Measurements from ENCODE around the gene LNPEP. TPM values are rescaled to one million over a fixed set of nuclear protein-coding genes. Genes with fewer than 3 reads are reported as not detected.

The LNPEP gene
- total RNA-seq, 6 donors from 2014 or later: 28.9 to 67.2 (median 42.7) TPM

DNA sequence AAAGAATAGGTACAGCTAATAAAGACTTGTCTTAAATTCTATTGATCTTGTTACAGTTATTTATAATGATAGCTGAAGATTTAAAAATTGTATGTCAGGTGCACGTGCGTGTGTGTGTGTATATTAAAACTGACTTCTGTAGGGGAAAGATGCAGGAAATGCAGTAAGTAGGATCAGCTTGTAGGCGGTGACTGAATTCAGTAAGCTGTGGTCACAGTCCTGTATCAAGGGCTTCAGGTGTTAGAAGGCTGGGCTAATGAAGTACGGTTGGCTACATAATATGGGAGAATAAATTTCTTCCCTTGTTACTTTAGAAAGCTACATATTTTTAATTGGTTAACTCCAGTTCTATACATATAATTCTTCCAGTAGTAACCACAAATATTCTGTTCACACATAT, 54.2 kb downstream of the LNPEP start:
- DNase-seq (no peak), ATAC-seq (ENCODE audit: low FRiP score in 2 of 2) (no peak)
- peaks cover 0 to 68% (median 13%) of the 10 kb centered on the region in 4 donors for H3K36me3 ChIP-seq
- 91 to 94% methylated on average over 4 of the region's 4 CpGs for WGBS, 2 donors
- no peaks in the 10 kb centered on the region for H3K9me3 ChIP-seq
- H3K27me3 ChIP-seq: no peaks in the 10 kb centered on the region
- peaks cover 0 to under 1% (median 0%) of the 10 kb centered on the region in 4 donors for H3K4me1 ChIP-seq
- H3K27ac ChIP-seq: no peak overlapping the region
- TF ChIP-seq, protein P1, sequence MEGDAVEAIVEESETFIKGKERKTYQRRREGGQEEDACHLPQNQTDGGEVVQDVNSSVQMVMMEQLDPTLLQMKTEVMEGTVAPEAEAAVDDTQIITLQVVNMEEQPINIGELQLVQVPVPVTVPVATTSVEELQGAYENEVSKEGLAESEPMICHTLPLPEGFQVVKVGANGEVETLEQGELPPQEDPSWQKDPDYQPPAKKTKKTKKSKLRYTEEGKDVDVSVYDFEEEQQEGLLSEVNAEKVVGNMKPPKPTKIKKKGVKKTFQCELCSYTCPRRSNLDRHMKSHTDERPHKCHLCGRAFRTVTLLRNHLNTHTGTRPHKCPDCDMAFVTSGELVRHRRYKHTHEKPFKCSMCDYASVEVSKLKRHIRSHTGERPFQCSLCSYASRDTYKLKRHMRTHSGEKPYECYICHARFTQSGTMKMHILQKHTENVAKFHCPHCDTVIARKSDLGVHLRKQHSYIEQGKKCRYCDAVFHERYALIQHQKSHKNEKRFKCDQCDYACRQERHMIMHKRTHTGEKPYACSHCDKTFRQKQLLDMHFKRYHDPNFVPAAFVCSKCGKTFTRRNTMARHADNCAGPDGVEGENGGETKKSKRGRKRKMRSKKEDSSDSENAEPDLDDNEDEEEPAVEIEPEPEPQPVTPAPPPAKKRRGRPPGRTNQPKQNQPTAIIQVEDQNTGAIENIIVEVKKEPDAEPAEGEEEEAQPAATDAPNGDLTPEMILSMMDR (IDR thresholded peaks at IDR 0.05): no peak
- TF ChIP-seq EP300 (IDR thresholded peaks at IDR 0.05) (no peak), POLR2A (IDR thresholded peaks at IDR 0.05) (no peak), POLR2AphosphoS5 (IDR thresholded peaks at IDR 0.05) (no peak)
- no peak overlapping the region for H3K4me3 ChIP-seq

DNA sequence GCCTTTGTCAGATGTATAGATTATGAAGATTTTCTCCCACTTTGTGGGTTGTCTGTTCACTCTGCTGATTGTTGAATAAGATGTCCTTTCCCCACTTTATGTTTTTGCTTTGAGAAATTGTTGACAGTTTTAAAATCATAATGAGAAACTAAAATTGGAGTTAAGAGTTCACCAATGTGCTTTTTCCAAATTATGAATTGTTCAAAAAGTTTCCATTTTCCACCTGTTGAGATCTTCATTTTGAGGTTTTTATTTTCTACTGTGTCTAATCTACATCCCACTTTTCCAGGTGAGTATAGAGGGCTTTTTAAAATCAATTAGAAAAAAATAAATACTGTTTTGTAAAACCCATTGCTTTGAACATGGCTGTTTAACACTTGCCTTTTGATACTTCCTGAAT, 55.8 kb downstream of the LNPEP start:
- H3K27ac ChIP-seq: no peak overlapping the region
- H3K4me3 ChIP-seq: no peak overlapping the region
- no peaks in the 10 kb centered on the region for H3K9me3 ChIP-seq
- H3K36me3 ChIP-seq: peaks cover 0 to 58% (median 13%) of the 10 kb centered on the region in 4 donors
- H3K27me3 ChIP-seq: no peaks in the 10 kb centered on the region
- ATAC-seq (ENCODE audit: low FRiP score in 2 of 2): no peak
- TF ChIP-seq EP300 (IDR thresholded peaks at IDR 0.05) (no peak), POLR2AphosphoS5 (IDR thresholded peaks at IDR 0.05) (no peak), POLR2A (IDR thresholded peaks at IDR 0.05) (no peak)
- TF ChIP-seq, protein P1 (IDR thresholded peaks at IDR 0.05): no peak
- H3K4me1 ChIP-seq: no peaks in the 10 kb centered on the region
- DNase-seq: no peak

DNA sequence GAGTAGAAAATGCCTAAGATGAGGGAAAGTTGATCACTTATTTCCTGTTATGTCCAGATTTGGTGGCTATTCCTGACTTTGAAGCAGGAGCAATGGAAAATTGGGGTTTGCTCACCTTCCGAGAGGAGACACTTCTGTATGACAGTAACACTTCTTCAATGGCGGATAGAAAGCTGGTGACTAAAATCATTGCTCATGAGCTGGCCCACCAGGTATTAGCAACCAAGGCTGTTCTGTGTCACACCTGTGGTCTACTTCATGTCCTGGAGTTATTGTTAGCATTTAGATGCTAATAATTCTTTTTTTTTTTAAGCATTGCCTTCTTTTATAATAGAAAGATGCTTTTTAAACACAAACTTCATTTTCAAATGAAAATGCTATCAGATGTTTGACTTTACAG, 57.9 kb downstream of the LNPEP start:
- TF ChIP-seq EP300 (IDR thresholded peaks at IDR 0.05) (no peak), POLR2A (IDR thresholded peaks at IDR 0.05) (no peak), POLR2AphosphoS5 (IDR thresholded peaks at IDR 0.05) (no peak)
- TF ChIP-seq, protein P1 (IDR thresholded peaks at IDR 0.05): no peak
- H3K4me3 ChIP-seq: no peak overlapping the region
- H3K27ac ChIP-seq: no peak overlapping the region
- H3K36me3 ChIP-seq: peaks cover 0 to 56% (median 10%) of the 10 kb centered on the region in 4 donors
- no peaks in the 10 kb centered on the region for H3K4me1 ChIP-seq
- DNase-seq (no peak), ATAC-seq (ENCODE audit: low FRiP score in 2 of 2) (no peak)
- H3K27me3 ChIP-seq: no peaks in the 10 kb centered on the region
- no peaks in the 10 kb centered on the region for H3K9me3 ChIP-seq
- WGBS, 2 donors: 98 to 100% methylated on average over 2 of the region's 2 CpGs

DNA sequence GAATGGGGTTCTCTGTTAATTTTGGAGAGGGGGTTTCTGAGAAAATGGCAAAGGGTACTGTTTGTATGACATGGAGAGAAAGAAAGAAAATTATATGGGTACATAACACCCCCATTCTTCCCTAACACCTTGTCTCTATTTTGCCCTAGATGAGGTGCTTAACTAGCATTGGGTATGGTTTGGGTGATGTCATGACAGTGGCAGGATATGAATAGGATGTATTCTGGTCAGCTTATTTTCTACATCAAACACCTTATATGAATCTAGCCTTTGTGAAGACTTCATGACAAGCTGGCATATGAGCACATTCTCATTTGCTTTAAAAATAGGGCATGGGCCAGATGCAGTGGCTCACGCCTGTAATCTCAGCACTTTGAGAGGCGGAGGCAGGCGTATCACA, 58.6 kb downstream of the LNPEP start:
- Histone ChIP-seq H3K4me1 (no peaks in the 10 kb centered on the region), H3K27ac (no peak overlapping the region), H3K9me3 (no peaks in the 10 kb centered on the region), H3K36me3 (peaks cover 0 to 54% (median 9%) of the 10 kb centered on the region in 4 donors), H3K27me3 (no peaks in the 10 kb centered on the region), H3K4me3 (no peak overlapping the region)
- WGBS, 2 donors: 97 to 100% methylated on average over 3 of the region's 3 CpGs
- TF ChIP-seq, protein P1 (IDR thresholded peaks at IDR 0.05): no peak
- no peak for TF ChIP-seq POLR2AphosphoS5 (IDR thresholded peaks at IDR 0.05)
- TF ChIP-seq POLR2A (IDR thresholded peaks at IDR 0.05): no peak
- TF ChIP-seq EP300 (IDR thresholded peaks at IDR 0.05): no peak
- no peak for ATAC-seq (ENCODE audit: low FRiP score in 2 of 2)
- no peak for DNase-seq

DNA sequence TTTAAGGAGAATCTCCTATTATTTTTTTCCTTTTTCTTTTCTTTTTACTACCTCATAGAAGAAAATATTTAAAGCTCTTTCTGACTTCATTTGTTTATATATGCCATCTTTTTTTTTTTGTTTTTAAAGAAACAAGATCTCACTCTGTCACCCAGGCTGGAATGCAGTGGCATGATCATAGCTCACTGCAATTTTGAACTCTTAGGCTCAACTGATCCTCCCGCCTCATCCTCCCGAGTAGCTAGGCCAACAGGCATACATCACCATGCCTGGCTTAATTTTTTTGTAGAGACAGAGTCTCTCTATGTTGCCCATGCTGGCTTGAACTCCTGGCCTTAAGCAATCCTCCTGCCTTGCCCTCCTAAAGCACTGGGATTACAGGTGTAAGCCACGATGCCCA, 59.5 kb downstream of the LNPEP start:
- H3K9me3 ChIP-seq: no peaks in the 10 kb centered on the region
- 80 to 88% methylated on average over 3 of the region's 3 CpGs for WGBS, 2 donors

More for the DNA sequence above, 59.5 kb downstream of the LNPEP start:
- H3K36me3 ChIP-seq: peaks cover 0 to 53% (median 8%) of the 10 kb centered on the region in 4 donors
- ATAC-seq (ENCODE audit: low FRiP score in 2 of 2) (no peak), DNase-seq (no peak)
- no peaks in the 10 kb centered on the region for H3K4me1 ChIP-seq
- no peak overlapping the region for H3K27ac ChIP-seq
- no peak overlapping the region for H3K4me3 ChIP-seq
- H3K27me3 ChIP-seq: no peaks in the 10 kb centered on the region
- TF ChIP-seq, protein P1 (IDR thresholded peaks at IDR 0.05): no peak
- TF ChIP-seq POLR2A (IDR thresholded peaks at IDR 0.05): no peak
- no peak for TF ChIP-seq EP300 (IDR thresholded peaks at IDR 0.05)
- TF ChIP-seq POLR2AphosphoS5 (IDR thresholded peaks at IDR 0.05): no peak
